ENCODE data around the gene RAD23A.

Gene RAD23A

DNA sequence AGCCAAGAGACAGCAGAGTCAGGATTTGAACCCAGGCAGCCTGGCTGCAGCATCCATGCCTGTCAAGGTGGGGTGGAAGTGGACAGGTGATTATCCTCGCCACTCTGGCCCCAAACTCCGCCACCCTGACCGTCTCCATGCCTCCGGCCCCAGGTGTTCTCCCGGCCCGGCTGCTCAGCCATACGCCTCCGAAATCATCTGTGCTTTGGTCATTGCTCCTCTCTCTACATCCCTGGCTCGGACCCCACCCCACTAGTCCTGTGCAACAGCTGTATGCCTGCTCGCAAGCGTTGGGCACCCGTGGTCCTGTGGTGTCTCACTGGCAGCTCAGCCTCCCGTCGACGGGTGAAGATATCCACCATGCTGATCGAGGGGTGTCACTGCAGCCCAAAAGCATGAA lies 27.6 kb downstream of the RAD23A start (continued):
- TF ChIP-seq ZNF670 (tag by site-specific recombination; IDR thresholded peaks at IDR 0.05; ENCODE audit: low read depth): no peak
- TF ChIP-seq, protein P1, sequence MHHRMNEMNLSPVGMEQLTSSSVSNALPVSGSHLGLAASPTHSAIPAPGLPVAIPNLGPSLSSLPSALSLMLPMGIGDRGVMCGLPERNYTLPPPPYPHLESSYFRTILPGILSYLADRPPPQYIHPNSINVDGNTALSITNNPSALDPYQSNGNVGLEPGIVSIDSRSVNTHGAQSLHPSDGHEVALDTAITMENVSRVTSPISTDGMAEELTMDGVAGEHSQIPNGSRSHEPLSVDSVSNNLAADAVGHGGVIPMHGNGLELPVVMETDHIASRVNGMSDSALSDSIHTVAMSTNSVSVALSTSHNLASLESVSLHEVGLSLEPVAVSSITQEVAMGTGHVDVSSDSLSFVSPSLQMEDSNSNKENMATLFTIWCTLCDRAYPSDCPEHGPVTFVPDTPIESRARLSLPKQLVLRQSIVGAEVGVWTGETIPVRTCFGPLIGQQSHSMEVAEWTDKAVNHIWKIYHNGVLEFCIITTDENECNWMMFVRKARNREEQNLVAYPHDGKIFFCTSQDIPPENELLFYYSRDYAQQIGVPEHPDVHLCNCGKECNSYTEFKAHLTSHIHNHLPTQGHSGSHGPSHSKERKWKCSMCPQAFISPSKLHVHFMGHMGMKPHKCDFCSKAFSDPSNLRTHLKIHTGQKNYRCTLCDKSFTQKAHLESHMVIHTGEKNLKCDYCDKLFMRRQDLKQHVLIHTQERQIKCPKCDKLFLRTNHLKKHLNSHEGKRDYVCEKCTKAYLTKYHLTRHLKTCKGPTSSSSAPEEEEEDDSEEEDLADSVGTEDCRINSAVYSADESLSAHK (tag by site-specific recombination; IDR thresholded peaks at IDR 0.05): no peak
- no peak for TF ChIP-seq ZNF155 (tag by site-specific recombination; IDR thresholded peaks at IDR 0.05)
- no peak for TF ChIP-seq ZNF560 (tag by site-specific recombination; IDR thresholded peaks at IDR 0.05; ENCODE audit: borderline replicate concordance)
- no peak for TF ChIP-seq ZNF610 (tag by site-specific recombination; IDR thresholded peaks at IDR 0.05; ENCODE audit: borderline replicate concordance)
- no peak for TF ChIP-seq ZNF521 (tag by site-specific recombination; IDR thresholded peaks at IDR 0.05)
- TF ChIP-seq ZBTB21 (tag by site-specific recombination; IDR thresholded peaks at IDR 0.05): no peak
- TF ChIP-seq, protein P2, sequence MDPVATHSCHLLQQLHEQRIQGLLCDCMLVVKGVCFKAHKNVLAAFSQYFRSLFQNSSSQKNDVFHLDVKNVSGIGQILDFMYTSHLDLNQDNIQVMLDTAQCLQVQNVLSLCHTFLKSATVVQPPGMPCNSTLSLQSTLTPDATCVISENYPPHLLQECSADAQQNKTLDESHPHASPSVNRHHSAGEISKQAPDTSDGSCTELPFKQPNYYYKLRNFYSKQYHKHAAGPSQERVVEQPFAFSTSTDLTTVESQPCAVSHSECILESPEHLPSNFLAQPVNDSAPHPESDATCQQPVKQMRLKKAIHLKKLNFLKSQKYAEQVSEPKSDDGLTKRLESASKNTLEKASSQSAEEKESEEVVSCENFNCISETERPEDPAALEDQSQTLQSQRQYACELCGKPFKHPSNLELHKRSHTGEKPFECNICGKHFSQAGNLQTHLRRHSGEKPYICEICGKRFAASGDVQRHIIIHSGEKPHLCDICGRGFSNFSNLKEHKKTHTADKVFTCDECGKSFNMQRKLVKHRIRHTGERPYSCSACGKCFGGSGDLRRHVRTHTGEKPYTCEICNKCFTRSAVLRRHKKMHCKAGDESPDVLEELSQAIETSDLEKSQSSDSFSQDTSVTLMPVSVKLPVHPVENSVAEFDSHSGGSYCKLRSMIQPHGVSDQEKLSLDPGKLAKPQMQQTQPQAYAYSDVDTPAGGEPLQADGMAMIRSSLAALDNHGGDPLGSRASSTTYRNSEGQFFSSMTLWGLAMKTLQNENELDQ (tag by site-specific recombination; IDR thresholded peaks at IDR 0.05; ENCODE audit: low read depth): no peak

DNA sequence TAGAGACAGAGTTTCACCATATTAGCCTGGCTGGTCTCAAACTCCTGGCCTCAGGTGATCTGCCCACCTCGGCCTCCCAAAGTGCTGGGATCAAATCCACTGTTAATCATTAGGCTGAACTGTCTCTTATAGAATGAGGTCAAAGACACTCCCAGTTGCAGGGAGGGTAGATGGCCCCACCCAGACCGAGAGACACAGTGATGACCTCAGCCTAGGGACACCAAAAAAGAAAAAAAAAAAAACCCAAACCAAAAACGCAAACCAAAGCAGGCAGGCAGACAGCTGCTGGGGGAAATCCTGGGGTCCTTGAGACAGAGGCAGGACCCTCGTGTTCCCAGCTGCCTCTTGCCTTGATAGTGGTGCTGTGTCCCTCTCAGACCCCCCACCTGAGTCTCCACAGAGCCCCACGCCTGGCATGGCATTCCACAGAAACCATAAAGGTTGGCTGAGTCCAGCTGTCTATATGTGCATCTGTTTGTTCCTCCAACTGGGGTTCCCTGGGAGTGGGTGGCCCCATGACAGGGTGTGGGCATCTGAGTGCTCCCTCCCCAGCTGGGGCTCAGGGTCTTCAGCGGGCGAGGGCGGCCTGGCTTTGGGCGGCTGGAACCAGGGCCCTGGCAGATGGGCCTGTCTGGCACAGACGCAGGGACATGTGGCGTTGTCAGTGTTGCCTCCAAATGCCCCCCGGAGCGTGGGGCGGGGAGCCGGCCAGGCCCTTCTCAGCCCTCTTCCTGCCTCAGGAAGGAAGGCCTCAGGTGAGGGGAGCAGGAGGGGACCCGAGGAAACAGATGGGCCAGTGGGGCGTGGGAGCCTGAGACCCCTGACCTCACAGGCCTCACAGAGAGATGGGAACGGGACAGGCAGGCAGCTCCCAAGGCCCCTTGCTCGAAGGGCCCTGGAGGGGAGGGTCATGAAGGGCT lies 28.9 kb downstream of the RAD23A start:
- no peaks in the 10 kb centered on the region for H3K36me3 ChIP-seq (ENCODE audit: control insufficient read depth in 2 of 2, insufficient read depth in 1 of 2, low read length in 2 of 2)
- H3K4me3 ChIP-seq (ENCODE audit: low read depth, low read length): no peak overlapping the region
- CTCF ChIA-PET: interaction anchor here (1.0 to 13.3 kb wide), 4 partner anchors 9 to 118 kb away, joined by 3 to 274 read pairs (median 40); no protein-coding TSS in a partner anchor
- no peaks in the 10 kb centered on the region for H3K4me1 ChIP-seq (ENCODE audit: control insufficient read depth, insufficient read depth, low read length)
- no peak overlapping the region for H3K27ac ChIP-seq (ENCODE audit: extremely low read depth, low read depth, low read length)
- POLR2A ChIA-PET: interaction anchor here (0.6 to 1.1 kb wide), 4 partner anchors 9 to 181 kb away, joined by 3 to 4 read pairs (median 3); no protein-coding TSS in a partner anchor
- no peaks in the 10 kb centered on the region for H3K9me3 ChIP-seq (ENCODE audit: control insufficient read depth, insufficient read depth, low read depth, low read length)
- no peak for TF ChIP-seq ZNF768 (tag by site-specific recombination; IDR thresholded peaks at IDR 0.05)
- no peak for TF ChIP-seq ZNF560 (tag by site-specific recombination; IDR thresholded peaks at IDR 0.05; ENCODE audit: borderline replicate concordance)
- no peak for TF ChIP-seq GLIS1 (tag by site-specific recombination; IDR thresholded peaks at IDR 0.05)
- TF ChIP-seq, protein P3, sequence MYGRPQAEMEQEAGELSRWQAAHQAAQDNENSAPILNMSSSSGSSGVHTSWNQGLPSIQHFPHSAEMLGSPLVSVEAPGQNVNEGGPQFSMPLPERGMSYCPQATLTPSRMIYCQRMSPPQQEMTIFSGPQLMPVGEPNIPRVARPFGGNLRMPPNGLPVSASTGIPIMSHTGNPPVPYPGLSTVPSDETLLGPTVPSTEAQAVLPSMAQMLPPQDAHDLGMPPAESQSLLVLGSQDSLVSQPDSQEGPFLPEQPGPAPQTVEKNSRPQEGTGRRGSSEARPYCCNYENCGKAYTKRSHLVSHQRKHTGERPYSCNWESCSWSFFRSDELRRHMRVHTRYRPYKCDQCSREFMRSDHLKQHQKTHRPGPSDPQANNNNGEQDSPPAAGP (tag by site-specific recombination; IDR thresholded peaks at IDR 0.05): peak; percentile 69
- no peak for TF ChIP-seq ZNF221 (tag by site-specific recombination; IDR thresholded peaks at IDR 0.05; ENCODE audit: borderline replicate concordance)
- TF ChIP-seq, protein P4, sequence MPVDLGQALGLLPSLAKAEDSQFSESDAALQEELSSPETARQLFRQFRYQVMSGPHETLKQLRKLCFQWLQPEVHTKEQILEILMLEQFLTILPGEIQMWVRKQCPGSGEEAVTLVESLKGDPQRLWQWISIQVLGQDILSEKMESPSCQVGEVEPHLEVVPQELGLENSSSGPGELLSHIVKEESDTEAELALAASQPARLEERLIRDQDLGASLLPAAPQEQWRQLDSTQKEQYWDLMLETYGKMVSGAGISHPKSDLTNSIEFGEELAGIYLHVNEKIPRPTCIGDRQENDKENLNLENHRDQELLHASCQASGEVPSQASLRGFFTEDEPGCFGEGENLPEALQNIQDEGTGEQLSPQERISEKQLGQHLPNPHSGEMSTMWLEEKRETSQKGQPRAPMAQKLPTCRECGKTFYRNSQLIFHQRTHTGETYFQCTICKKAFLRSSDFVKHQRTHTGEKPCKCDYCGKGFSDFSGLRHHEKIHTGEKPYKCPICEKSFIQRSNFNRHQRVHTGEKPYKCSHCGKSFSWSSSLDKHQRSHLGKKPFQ (tag by site-specific recombination; IDR thresholded peaks at IDR 0.05): no peak
- TF ChIP-seq ZNF555 (tag by site-specific recombination; conservative IDR thresholded peaks at IDR 0.05): no peak
- TF ChIP-seq KLF1 (tag by site-specific recombination; IDR thresholded peaks at IDR 0.05): peak; percentile 67
- TF ChIP-seq, protein P5, sequence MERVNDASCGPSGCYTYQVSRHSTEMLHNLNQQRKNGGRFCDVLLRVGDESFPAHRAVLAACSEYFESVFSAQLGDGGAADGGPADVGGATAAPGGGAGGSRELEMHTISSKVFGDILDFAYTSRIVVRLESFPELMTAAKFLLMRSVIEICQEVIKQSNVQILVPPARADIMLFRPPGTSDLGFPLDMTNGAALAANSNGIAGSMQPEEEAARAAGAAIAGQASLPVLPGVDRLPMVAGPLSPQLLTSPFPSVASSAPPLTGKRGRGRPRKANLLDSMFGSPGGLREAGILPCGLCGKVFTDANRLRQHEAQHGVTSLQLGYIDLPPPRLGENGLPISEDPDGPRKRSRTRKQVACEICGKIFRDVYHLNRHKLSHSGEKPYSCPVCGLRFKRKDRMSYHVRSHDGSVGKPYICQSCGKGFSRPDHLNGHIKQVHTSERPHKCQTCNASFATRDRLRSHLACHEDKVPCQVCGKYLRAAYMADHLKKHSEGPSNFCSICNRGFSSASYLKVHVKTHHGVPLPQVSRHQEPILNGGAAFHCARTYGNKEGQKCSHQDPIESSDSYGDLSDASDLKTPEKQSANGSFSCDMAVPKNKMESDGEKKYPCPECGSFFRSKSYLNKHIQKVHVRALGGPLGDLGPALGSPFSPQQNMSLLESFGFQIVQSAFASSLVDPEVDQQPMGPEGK (tag by site-specific recombination; IDR thresholded peaks at IDR 0.05): peak; percentile 47
- no peak for TF ChIP-seq ZNF366 (tag by site-specific recombination; conservative IDR thresholded peaks at IDR 0.05)
- TF ChIP-seq, protein P6, sequence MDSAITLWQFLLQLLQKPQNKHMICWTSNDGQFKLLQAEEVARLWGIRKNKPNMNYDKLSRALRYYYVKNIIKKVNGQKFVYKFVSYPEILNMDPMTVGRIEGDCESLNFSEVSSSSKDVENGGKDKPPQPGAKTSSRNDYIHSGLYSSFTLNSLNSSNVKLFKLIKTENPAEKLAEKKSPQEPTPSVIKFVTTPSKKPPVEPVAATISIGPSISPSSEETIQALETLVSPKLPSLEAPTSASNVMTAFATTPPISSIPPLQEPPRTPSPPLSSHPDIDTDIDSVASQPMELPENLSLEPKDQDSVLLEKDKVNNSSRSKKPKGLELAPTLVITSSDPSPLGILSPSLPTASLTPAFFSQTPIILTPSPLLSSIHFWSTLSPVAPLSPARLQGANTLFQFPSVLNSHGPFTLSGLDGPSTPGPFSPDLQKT (IDR thresholded peaks at IDR 0.05; ENCODE audit: borderline replicate concordance, low read depth, low read length): no peak
- no peak for TF ChIP-seq ZNF416 (tag by site-specific recombination; IDR thresholded peaks at IDR 0.05)
- TF ChIP-seq ZNF830 (tag by site-specific recombination; IDR thresholded peaks at IDR 0.05; ENCODE audit: low read depth): no peak
- TF ChIP-seq ZNF2 (tag by site-specific recombination; IDR thresholded peaks at IDR 0.05): no peak
- TF ChIP-seq RBAK (tag by site-specific recombination; IDR thresholded peaks at IDR 0.05): no peak
- TF ChIP-seq ZNF777 (tag by site-specific recombination; IDR thresholded peaks at IDR 0.05; ENCODE audit: borderline replicate concordance): no peak
- no peak for TF ChIP-seq ZBTB21 (tag by site-specific recombination; IDR thresholded peaks at IDR 0.05)
- TF ChIP-seq ZNF155 (tag by site-specific recombination; IDR thresholded peaks at IDR 0.05): no peak
- no peak for TF ChIP-seq ZNF623 (tag by site-specific recombination; IDR thresholded peaks at IDR 0.05)

Measured in HEK293 (cell line).